NT2/D1 (cell line): ENCODE measurements around the gene AP1AR.

Experiments
- SUZ12 ChIP-seq: IDR thresholded peaks from 2 replicates; pipeline ENCODE4 v1.6.1; 2011; ENCODE audit not compliant: insufficient read length, insufficient read depth; ENCODE audit errors: extremely low read depth
- ZNF274 ChIP-seq: IDR thresholded peaks from 2 replicates; pipeline ENCODE4 v1.6.1; 2011; ENCODE audit warnings: mild to moderate bottlenecking, low read depth, low read length

DNA sequence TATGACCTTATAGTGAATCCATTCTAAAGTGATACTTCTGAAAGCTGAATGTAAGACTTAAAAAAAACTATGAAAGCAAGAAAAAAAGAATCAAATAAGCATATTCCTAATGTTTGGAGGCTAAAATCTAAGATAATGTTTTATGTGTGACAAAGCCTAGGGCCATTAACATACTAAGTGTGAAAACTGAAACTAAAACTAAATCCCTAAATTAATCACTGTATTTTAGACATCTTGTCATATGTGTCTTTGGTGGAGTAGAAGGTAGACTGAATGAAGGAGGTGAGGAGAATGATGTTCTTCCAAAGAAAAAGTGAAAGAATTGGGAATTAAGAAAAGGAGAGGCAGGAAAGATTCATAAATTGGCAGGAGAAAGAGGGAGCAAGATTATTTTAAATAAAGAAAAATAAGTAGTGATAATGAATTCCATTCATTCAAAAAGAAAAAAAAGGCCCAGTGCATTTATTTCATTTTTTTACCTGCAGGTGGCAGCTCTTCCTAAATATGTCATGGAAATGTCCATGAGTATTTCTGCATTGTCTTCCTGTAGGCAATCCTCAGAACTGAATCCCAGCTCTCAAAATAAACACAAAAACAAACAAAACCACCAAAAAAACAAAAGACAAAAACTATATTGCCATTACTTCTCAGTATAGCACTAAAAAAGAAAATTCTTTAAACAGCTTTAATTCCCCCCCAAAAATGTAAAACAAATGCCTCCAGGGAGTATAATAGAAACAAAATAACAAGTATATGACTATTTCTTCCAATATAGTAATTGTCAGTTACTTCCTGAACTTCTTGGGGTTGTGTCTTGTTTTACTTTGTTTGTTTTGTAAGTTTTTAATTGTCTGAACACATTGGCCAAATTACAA, 17.0 kb upstream of the AP1AR start:
- no peak for TF ChIP-seq SUZ12
- no peak for TF ChIP-seq ZNF274
